Lower leg skin (tissue), 4 donors: Measurements from ENCODE around the gene RNF31. TPM values are rescaled to one million over a fixed set of nuclear protein-coding genes. Genes with fewer than 3 reads are reported as not detected.

Source experiments
- DNase-seq, 2 donors: peaks; one replicate each; pipeline ENCODE4 v3.0.0-alpha.2; 2019; ENCODE audit warnings: low spot score in 2 of 2
- H3K4me3 ChIP-seq: fragments of 200-600 bp; sonication (generic); 2 replicates; pipeline ENCODE4 v1.5.1; 2017; ENCODE audit warnings: mild to moderate bottlenecking, low read depth; ENCODE audit not compliant: poor library complexity, severe bottlenecking
- CTCF ChIP-seq, 3 donors: fragments of 450-650 bp; IDR thresholded peaks; one replicate each; pipeline ENCODE4 v1.5.1; 2016; ENCODE audit warnings: antibody characterized with exemption in 3 of 3, mild to moderate bottlenecking in 3 of 3, moderate library complexity in 2 of 3
- POLR2A ChIP-seq, 2 donors: fragments of 450-650 bp; IDR thresholded peaks; one replicate each; pipeline ENCODE4 v1.6.1; 2016 to 2017; ENCODE audit warnings: antibody characterized with exemption in 2 of 2, mild to moderate bottlenecking in 1 of 2, moderate library complexity in 1 of 2
- WGBS, 2 donors: methylation state at CpG; one replicate each; pipeline ENCODE4 v1.1.5; 2018; 5-methylcytosine and 5-hydroxymethylcytosine counted together
- intact Hi-C: fragments of 100-400 bp; cut with DNase I; formaldehyde crosslinking; loops from one replicate; pipeline ENCODE4 v1.15.0; 2023; ENCODE audit warnings: low total_unique reads
- total RNA-seq, 4 donors: library from RNA; depleted of rRNA; stranded (reverse); fragments of >200 nt; gene quantifications; one replicate each; pipeline ENCODE4 v1.1.0, GENCODE V29; 2016

RNF31 gene
- total RNA-seq, 4 donors from 2014 or later: 53.1 to 98.6 (median 77.3) TPM

GRCh38 chr14:24164518-24164991 lies 17.3 kb downstream of the RNF31 start:
- intact Hi-C loops: no loop called here
- no peak overlapping the region for H3K4me3 ChIP-seq

GRCh38 chr14:24165785-24166184 lies 18.5 kb downstream of the RNF31 start:
- WGBS, 2 donors: 92 to 93% methylated on average over 5 of the region's 5 CpGs
- no peak for DNase-seq
- no peak for TF ChIP-seq POLR2A (IDR thresholded peaks at IDR 0.05)
- no peak for TF ChIP-seq CTCF (IDR thresholded peaks at IDR 0.05)
- intact Hi-C loops: no loop called here
- no peak overlapping the region for H3K4me3 ChIP-seq

More at GRCh38 chr14:24164518-24164991, 17.3 kb downstream of the RNF31 start:
- 59 to 72% methylated on average over 9 to 14 of the region's 14 CpGs for WGBS, 2 donors
- TF ChIP-seq CTCF (IDR thresholded peaks at IDR 0.05) (no peak), POLR2A (IDR thresholded peaks at IDR 0.05) (no peak)
- DNase-seq: no peak

- intact Hi-C loops: no loop called here
- 86 to 89% methylated on average over 3 of the region's 3 CpGs for WGBS, 2 donors
- DNase-seq: no peak
- H3K4me3 ChIP-seq: no peak overlapping the region
- TF ChIP-seq POLR2A (IDR thresholded peaks at IDR 0.05): no peak
- peak in 1 of 3 donors; percentile 23 for TF ChIP-seq CTCF (IDR thresholded peaks at IDR 0.05)
Observed at GRCh38 chr14:24167469-24168114, 20.3 kb downstream of the RNF31 start.

GRCh38 chr14:24171422-24172260 lies 24.3 kb downstream of the RNF31 start, which contains the start of gene REC8:
Gene REC8 (plus strand): TSS chr14:24172080. CDS start chr14:24172553, 473 bp downstream.
- TF ChIP-seq POLR2A (IDR thresholded peaks at IDR 0.05) (no peak), CTCF (IDR thresholded peaks at IDR 0.05) (no peak)
- H3K4me3 ChIP-seq: no peak within 1 kb of the TSS
- WGBS, 2 donors: 43 to 44% methylated on average over 61 to 62 of the region's 63 CpGs
- intact Hi-C loops: no loop called here
- no peak for DNase-seq

GRCh38 chr14:24172261-24172860 lies 25.1 kb downstream of the RNF31 start:
- DNase-seq: no peak
- TF ChIP-seq CTCF (IDR thresholded peaks at IDR 0.05): no peak
- TF ChIP-seq POLR2A (IDR thresholded peaks at IDR 0.05): no peak
- WGBS, 2 donors: 51 to 53% methylated on average over 30 of the region's 30 CpGs
- intact Hi-C loops: no loop called here
- H3K4me3 ChIP-seq: no peak overlapping the region
